GM12878 (cell line): ENCODE data around the gene DBN1. TPM values are rescaled to one million over a fixed set of nuclear protein-coding genes. Genes with fewer than 3 reads are reported as not detected.
"Not testable (repeated sequence)": the region's sequence is repeated elsewhere in the genome, so short reads cannot be mapped to it uniquely, and the experiment has no call there.

Experiments
- ATAC-seq: fragments of 200-7000 bp; cut with Tn5 transposase; 3 replicates; pipeline ENCODE4 v1.9.1; 2020; ENCODE audit warnings: mild to moderate bottlenecking, moderate library complexity
- BruUV-seq: library from RNA; stranded (reverse); fragments of 400-500 nt; replicated peaks from 2 replicates; lab custom pipeline; 2021; lab: Mats Ljungman, UMichigan
- CTCF ChIA-PET: fragments of 300-600 bp; sonication (Branson Sonifier 250); formaldehyde crosslinking; extraction: SDS; loops from one replicate; lab custom pipeline; 2021; ENCODE audit warnings: inconsistent platforms; lab: Yijun Ruan, JAX
- POLR2A ChIA-PET: fragments of 350-600 bp; formaldehyde crosslinking; extraction: SDS; loops from one replicate; lab custom pipeline; 2021; ENCODE audit warnings: inconsistent platforms; lab: Charles Lee
- RAD21 ChIA-PET: fragments of 300-600 bp; sonication (Branson Sonifier 250); formaldehyde crosslinking; loops from one replicate; lab custom pipeline; 2023; ENCODE audit warnings: antibody characterized with exemption; ENCODE audit not compliant: unreplicated experiment; lab: Charles Lee
- SMC1A ChIA-PET: fragments of 300-600 bp; sonication (Branson Sonifier 250); formaldehyde crosslinking; loops from one replicate; lab custom pipeline; 2023; ENCODE audit not compliant: unreplicated experiment, uncharacterized antibody; lab: Charles Lee
- DNase-seq: peaks from one replicate; pipeline ENCODE4 v3.0.0-alpha.2; 2011; ENCODE audit warnings: low read depth, low spot score
- FAIRE-seq: peaks from 3 replicates; lab custom pipeline; 2011; peaks lifted over from hg19 to GRCh38; lab: Jason Lieb, UNC
- H2AFZ ChIP-seq: 2 replicates; pipeline ENCODE4 v1.6.0; 2011; ENCODE audit warnings: low read depth, low read length, control low read depth; ENCODE audit not compliant: control insufficient read depth
- H3K27ac ChIP-seq: 2 replicates; pipeline ENCODE4 v1.5.1; 2011; ENCODE audit warnings: control low read depth; ENCODE audit not compliant: control insufficient read depth, insufficient read depth
- H3K27me3 ChIP-seq, 2 experiments: replicated peaks in 1 of 2; 2 replicates each; pipeline versions ENCODE4 v1.6.0 to v1.6.1; 2011; ENCODE audit warnings: low read length in 1 of 2; ENCODE audit not compliant: control insufficient read depth in 2 of 2, insufficient read depth in 2 of 2
- H3K36me3 ChIP-seq, 2 experiments: 2 replicates each; pipeline ENCODE4 v1.5.1; 2011; ENCODE audit warnings: low read length in 1 of 2; ENCODE audit not compliant: control insufficient read depth in 2 of 2, insufficient read depth in 2 of 2
- H3K4me1 ChIP-seq: 2 replicates; pipeline ENCODE4 v1.6.1; 2011; ENCODE audit warnings: mild to moderate bottlenecking, low read length, moderate library complexity, mixed read lengths; ENCODE audit not compliant: control insufficient read depth, insufficient read depth
- H3K4me2 ChIP-seq: 2 replicates; pipeline ENCODE4 v1.6.0; 2011; ENCODE audit warnings: control low read depth; ENCODE audit not compliant: control insufficient read depth, insufficient read depth
- H3K4me3 ChIP-seq: fragments of 200-600 bp; sonication (generic); 2 replicates; pipeline ENCODE4 v1.5.1; 2016
- H3K79me2 ChIP-seq: 2 replicates; pipeline ENCODE4 v1.6.0; 2011; ENCODE audit warnings: low read length; ENCODE audit not compliant: control insufficient read depth, insufficient read depth
- H3K9ac ChIP-seq: 2 replicates; pipeline ENCODE4 v1.8.0; 2011; ENCODE audit warnings: low read length, control low read depth, mixed read lengths; ENCODE audit not compliant: control insufficient read depth, insufficient read depth
- H3K9me3 ChIP-seq: replicated peaks from 3 replicates; pipeline ENCODE4 v1.5.1; 2011; ENCODE audit warnings: mild to moderate bottlenecking, low read length; ENCODE audit not compliant: control insufficient read depth, insufficient read depth
- H4K20me1 ChIP-seq: 2 replicates; pipeline ENCODE4 v1.6.0; 2011; ENCODE audit not compliant: control insufficient read depth, insufficient read depth
- BHLHE40 ChIP-seq, 2 experiments: fragments of 450-650 bp in 1 of 2; IDR thresholded peaks; 2 replicates each; pipeline ENCODE4 v1.6.1; 2011 to 2017; ENCODE audit warnings: low read depth in 2 of 2, borderline replicate concordance in 1 of 2, improper control_type of control experiment in 1 of 2, low read length in 1 of 2, mild to moderate bottlenecking in 1 of 2
- CREM ChIP-seq: IDR thresholded peaks from 2 replicates; pipeline ENCODE4 v1.6.1; 2014; ENCODE audit warnings: antibody characterized with exemption, low read depth
- IRF4 ChIP-seq: IDR thresholded peaks from 2 replicates; pipeline ENCODE4 v1.6.1; 2011; ENCODE audit warnings: low read depth, low read length
- IRF5 ChIP-seq: fragments of 450-650 bp; IDR thresholded peaks from 2 replicates; pipeline ENCODE4 v1.6.1; 2017; ENCODE audit warnings: borderline replicate concordance
- NFXL1 ChIP-seq: fragments of 450-650 bp; IDR thresholded peaks from 2 replicates; pipeline ENCODE4 v1.6.1; 2017; ENCODE audit warnings: antibody characterized with exemption, mild to moderate bottlenecking, borderline replicate concordance
- POLR2AphosphoS2 ChIP-seq: IDR thresholded peaks from 2 replicates; pipeline ENCODE4 v1.6.1; 2011; ENCODE audit warnings: low read depth, mild to moderate bottlenecking, low read length, improper control_type of control experiment, moderate library complexity
- REST ChIP-seq: IDR thresholded peaks from 2 replicates; pipeline ENCODE4 v1.6.1; 2012; ENCODE audit warnings: mild to moderate bottlenecking, low read depth, low read length
- SMC3 ChIP-seq: IDR thresholded peaks from 2 replicates; pipeline ENCODE4 v1.6.1; 2011; ENCODE audit warnings: low read length, improper control_type of control experiment, borderline replicate concordance
- WGBS: methylation state at CpG from one replicate; pipeline ENCODE4 v1.1.6; 2016; ENCODE audit warnings: low lambda C conversion rate; ENCODE audit not compliant: insufficient replicate concordance, insufficient coverage; ENCODE audit errors: missing lambda C conversion rate; 5-methylcytosine and 5-hydroxymethylcytosine counted together
- in situ Hi-C: fragments of 300-500 bp; cut with MboI; formaldehyde crosslinking; loops from 9 replicates; pipeline ENCODE4 v1.14.3; 2018; ENCODE audit warnings: mixed read lengths
- intact Hi-C: fragments of 100-400 bp; cut with micrococcal nuclease; formaldehyde crosslinking; loops from one replicate; pipeline ENCODE4 v1.14.2; 2022; ENCODE audit not compliant: unreplicated experiment
- polyA plus RNA-seq, 11 experiments: library from polyadenylated mRNA; depleted of rRNA in 4 of 11; unstranded in 6 of 11; stranded (reverse) in 5 of 11; fragments of >200 nt; fragmentation: Nextera tagmentation in 4 of 11; fragmentation: Illumina TruSeq in 1 of 11; extraction: Ambion mirVana in 4 of 11; extraction: Trizol in 1 of 11; gene quantifications; 1 replicate in 1 of 11; 2 replicates in 10 of 11; pipeline versions ENCODE4 v1.2.1 to v1.2.3, GENCODE V29; 2011 to 2016; ENCODE audit warnings: inconsistent platforms in 2 of 11, missing spikeins in 2 of 11, low read depth in 1 of 11
- total RNA-seq, 4 experiments: library from RNA; depleted of rRNA in 3 of 4; stranded (reverse); fragments of >200 nt in 3 of 4; fragmentation: Illumina TruSeq in 1 of 4; extraction: Trizol in 1 of 4; gene quantifications; 2 replicates each; pipeline versions ENCODE4 v1.2.1 to v1.2.3, GENCODE V29; 2013 to 2021

The DBN1 gene
- total and polyA plus RNA-seq, 10 of the 15 experiments (the other 5 are each of a cell fraction or from before 2014, with no cell fraction given): 0.18 to 81.0 (median 27.9) TPM

GRCh38 chr5:177486256-177486655 lies 12.8 kb upstream of the DBN1 start:
- ChIA-PET SMC1A (no interaction called here), RAD21 (no interaction called here), CTCF (no interaction called here)
- H3K4me3 ChIP-seq: no peak overlapping the region
- H3K9me3 ChIP-seq: no peaks in the 10 kb centered on the region
- H3K27me3 ChIP-seq: no peaks in the 10 kb centered on the region
- no peak for FAIRE-seq
- H4K20me1 ChIP-seq: no peaks in the 10 kb centered on the region
- H2AFZ ChIP-seq: no peak overlapping the region
- no peaks in the 10 kb centered on the region for H3K4me1 ChIP-seq
- TF ChIP-seq IRF5 (no peak), CREM (no peak), NFXL1 (no peak), IRF4 (no peak), SMC3 (no peak), REST (no peak), POLR2AphosphoS2 (no peak), BHLHE40 (IDR thresholded peaks at IDR 0.05; ENCODE audit: borderline replicate concordance in 1 of 2, low read depth in 2 of 2, low read length in 1 of 2) (no peak)
- TF ChIP-seq, all 136 proteins: peak for 0
- H3K36me3 ChIP-seq: peaks cover 0 to 4% of the 10 kb centered on the region in 2 experiments; a peak in 2 of 4 replicates
- H3K27ac ChIP-seq: no peak overlapping the region
- H3K9ac ChIP-seq: no peak overlapping the region
- no TSS peak for BruUV-seq
- no peak overlapping the region for H3K4me2 ChIP-seq
- H3K79me2 ChIP-seq: no peaks in the 10 kb centered on the region
- ATAC-seq: no peak
- WGBS: 98% methylated on average over 3 of the region's 3 CpGs
- POLR2A ChIA-PET: no interaction called here
- no peak for DNase-seq
- intact Hi-C loops (no loop called here), in situ Hi-C loops (no loop called here)

GRCh38 chr5:177485753-177486152 lies 12.3 kb upstream of the DBN1 start:
- CTCF ChIA-PET, RAD21 ChIA-PET, in situ Hi-C loops, H3K27ac ChIP-seq, H3K79me2 ChIP-seq, H3K9ac ChIP-seq, H3K36me3 ChIP-seq, SMC1A ChIA-PET, H3K27me3 ChIP-seq, H2AFZ ChIP-seq, FAIRE-seq, H4K20me1 ChIP-seq, ATAC-seq, H3K4me3 ChIP-seq, H3K4me2 ChIP-seq, intact Hi-C loops, DNase-seq, BruUV-seq, H3K9me3 ChIP-seq, POLR2A ChIA-PET, H3K4me1 ChIP-seq: not testable (repeated sequence)
- 98% methylated on average over 3 of the region's 3 CpGs for WGBS
